AG10803 (cell line): Measurements from ENCODE around the gene MMP24.

Source experiments
- DNase-seq: peaks from one replicate; pipeline ENCODE4 v3.0.0; 2010; ENCODE audit warnings: low read depth
- H3K4me3 ChIP-seq: 2 replicates; pipeline ENCODE4 v1.5.1; 2011; ENCODE audit warnings: mild to moderate bottlenecking, low read length, control low read depth
- TF ChIP-seq, protein P1 (sequence below): conservative IDR thresholded peaks from 2 replicates; pipeline ENCODE4 v1.5.1; 2011; ENCODE audit warnings: mild to moderate bottlenecking, low read length, control low read depth, inconsistent platforms

The MMP24 gene

GRCh38 chr20:35263532-35264341 is 37.2 kb downstream of the MMP24 start:
- no peak for DNase-seq
- TF ChIP-seq, protein P1, sequence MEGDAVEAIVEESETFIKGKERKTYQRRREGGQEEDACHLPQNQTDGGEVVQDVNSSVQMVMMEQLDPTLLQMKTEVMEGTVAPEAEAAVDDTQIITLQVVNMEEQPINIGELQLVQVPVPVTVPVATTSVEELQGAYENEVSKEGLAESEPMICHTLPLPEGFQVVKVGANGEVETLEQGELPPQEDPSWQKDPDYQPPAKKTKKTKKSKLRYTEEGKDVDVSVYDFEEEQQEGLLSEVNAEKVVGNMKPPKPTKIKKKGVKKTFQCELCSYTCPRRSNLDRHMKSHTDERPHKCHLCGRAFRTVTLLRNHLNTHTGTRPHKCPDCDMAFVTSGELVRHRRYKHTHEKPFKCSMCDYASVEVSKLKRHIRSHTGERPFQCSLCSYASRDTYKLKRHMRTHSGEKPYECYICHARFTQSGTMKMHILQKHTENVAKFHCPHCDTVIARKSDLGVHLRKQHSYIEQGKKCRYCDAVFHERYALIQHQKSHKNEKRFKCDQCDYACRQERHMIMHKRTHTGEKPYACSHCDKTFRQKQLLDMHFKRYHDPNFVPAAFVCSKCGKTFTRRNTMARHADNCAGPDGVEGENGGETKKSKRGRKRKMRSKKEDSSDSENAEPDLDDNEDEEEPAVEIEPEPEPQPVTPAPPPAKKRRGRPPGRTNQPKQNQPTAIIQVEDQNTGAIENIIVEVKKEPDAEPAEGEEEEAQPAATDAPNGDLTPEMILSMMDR, result no peak
- H3K4me3 ChIP-seq, result no peak overlapping the region

DNA sequence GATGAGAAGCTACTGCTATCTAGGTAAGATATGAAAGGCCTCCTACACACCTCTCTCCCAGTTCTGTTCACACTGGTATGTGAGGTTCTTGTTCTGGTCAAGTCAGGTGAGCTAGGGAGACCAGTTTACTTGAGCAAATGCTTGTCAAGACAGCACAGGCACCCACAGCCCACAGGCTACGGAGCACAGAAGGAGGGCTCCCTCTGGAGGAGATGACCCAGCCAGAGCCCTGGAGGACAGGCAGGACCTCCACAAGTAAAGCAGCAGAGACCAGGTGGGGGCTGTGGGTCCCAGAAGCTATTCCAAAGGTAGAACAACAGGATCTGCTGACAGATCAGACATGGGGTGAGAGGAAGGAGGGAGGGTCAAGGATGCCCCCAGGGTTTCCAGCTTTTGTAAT is 38.3 kb downstream of the MMP24 start:
- TF ChIP-seq, protein P1, result peak; percentile 23; the same call in 1 of the 2 replicates
- no peak overlapping the region for H3K4me3 ChIP-seq
- no peak for DNase-seq

- H3K4me3 ChIP-seq, result no peak overlapping the region
- DNase-seq, result no peak
- TF ChIP-seq, protein P1, result no peak
These were observed 40.6 kb downstream of the MMP24 start for GRCh38 chr20:35267092-35267491.

- DNase-seq, result peak; percentile 45
- no peak overlapping the region for H3K4me3 ChIP-seq
- TF ChIP-seq, protein P1, result peak; percentile 81
These were observed 42.7 kb downstream of the MMP24 start for GRCh38 chr20:35269055-35269781.

GRCh38 chr20:35270021-35270902 is 43.8 kb downstream of the MMP24 start:
- DNase-seq, result no peak
- TF ChIP-seq, protein P1, result no peak
- H3K4me3 ChIP-seq, result no peak overlapping the region

- TF ChIP-seq, protein P1, result no peak
- H3K4me3 ChIP-seq, result no peak overlapping the region
- no peak for DNase-seq
These were observed 44.8 kb downstream of the MMP24 start for GRCh38 chr20:35271073-35271882.
